Panc1 (cell line): ENCODE results near the gene GPR27. TPM values are rescaled to one million over a fixed set of nuclear protein-coding genes. Genes with fewer than 3 reads are reported as not detected.

Experiments used
- ATAC-seq: fragments of 200-7000 bp; cut with Tn5 transposase; 2 replicates; pipeline ENCODE4 v1.9.1; 2020; ENCODE audit warnings: mild to moderate bottlenecking, moderate library complexity
- BruUV-seq: library from RNA; stranded (reverse); fragments of 400-500 nt; replicated peaks from 2 replicates; lab custom pipeline; 2021; lab: Mats Ljungman, UMichigan
- CTCF ChIA-PET: fragments of 300-600 bp; sonication (Branson Sonifier 250); formaldehyde crosslinking; loops from one replicate; lab custom pipeline; 2022; ENCODE audit warnings: antibody characterized with exemption; lab: Charles Lee
- POLR2A ChIA-PET: fragments of 300-600 bp; sonication (Branson Sonifier 250); formaldehyde crosslinking; loops from one replicate; lab custom pipeline; 2022; ENCODE audit warnings: antibody characterized with exemption; lab: Charles Lee
- DNase-seq: peaks from one replicate; pipeline ENCODE4 v3.0.0-alpha.2; 2010; ENCODE audit warnings: low read depth, low spot score
- H3K27ac ChIP-seq: 2 replicates; pipeline ENCODE4 v1.5.1; 2011; ENCODE audit warnings: mild to moderate bottlenecking, low read length, inconsistent platforms
- H3K27me3 ChIP-seq: fragments of 200-500 bp; sonication (Bioruptor generic); 2 replicates; pipeline ENCODE4 v1.6.0; 2014; ENCODE audit warnings: low read length, inconsistent platforms; ENCODE audit not compliant: control insufficient read depth, insufficient read depth
- H3K36me3 ChIP-seq: fragments of 200-500 bp; sonication (Bioruptor generic); 2 replicates; pipeline ENCODE4 v1.5.1; 2014; ENCODE audit warnings: inconsistent platforms, mild to moderate bottlenecking, low read length, moderate library complexity; ENCODE audit not compliant: control insufficient read depth, insufficient read depth
- H3K4me1 ChIP-seq: 2 replicates; pipeline ENCODE4 v1.5.1; 2011; ENCODE audit warnings: inconsistent platforms, mild to moderate bottlenecking, low read length, moderate library complexity; ENCODE audit not compliant: control insufficient read depth, insufficient read depth
- H3K4me3 ChIP-seq, 2 experiments: 2 replicates each; pipeline ENCODE4 v1.5.1; 2011 to 2012; ENCODE audit warnings: low read depth in 2 of 2, low read length in 2 of 2, mild to moderate bottlenecking in 2 of 2, inconsistent platforms in 1 of 2, moderate library complexity in 1 of 2
- H3K9me3 ChIP-seq: fragments of 200-500 bp; sonication (Bioruptor generic); 2 replicates; pipeline ENCODE4 v1.5.1; 2014; ENCODE audit warnings: low read depth, mild to moderate bottlenecking, inconsistent platforms, low read length, moderate library complexity; ENCODE audit not compliant: control insufficient read depth, insufficient read depth
- CTCF ChIP-seq: fragments of 450-650 bp; IDR thresholded peaks from 2 replicates; pipeline ENCODE4 v1.5.1; 2017; ENCODE audit warnings: mild to moderate bottlenecking
- POLR2AphosphoS5 ChIP-seq: IDR thresholded peaks from 2 replicates; pipeline ENCODE4 v1.6.1; 2012; ENCODE audit warnings: mild to moderate bottlenecking, low read depth, low read length, moderate library complexity
- REST ChIP-seq, 2 experiments: IDR thresholded peaks; 2 replicates each; pipeline ENCODE4 v1.6.1; 2011 to 2012; ENCODE audit warnings: low read depth in 2 of 2, control low read depth in 1 of 2, low read length in 1 of 2, mild to moderate bottlenecking in 1 of 2, moderate library complexity in 1 of 2; ENCODE audit not compliant: insufficient read depth in 1 of 2
- SIN3A ChIP-seq: IDR thresholded peaks from 2 replicates; pipeline ENCODE4 v1.6.1; 2012; ENCODE audit warnings: low read depth, mild to moderate bottlenecking, low read length, moderate library complexity, borderline replicate concordance; ENCODE audit not compliant: insufficient read depth
- TCF7L2 ChIP-seq: IDR thresholded peaks from 2 replicates; pipeline ENCODE4 v1.6.1; 2011; ENCODE audit warnings: mild to moderate bottlenecking, low read depth, low read length, inconsistent platforms
- in situ Hi-C: cut with HindIII; loops from 2 replicates; pipeline ENCODE4 v1.10.0; 2016; ENCODE audit warnings: low sequenced_read_pairs, low pct_unique_long_range_greater_than_20kb
- intact Hi-C: fragments of 100-400 bp; cut with micrococcal nuclease; formaldehyde crosslinking; loops from one replicate; pipeline ENCODE4 v1.10.0; 2022; ENCODE audit not compliant: unreplicated experiment
- total RNA-seq: library from RNA; stranded (reverse); gene quantifications from one replicate; pipeline ENCODE4 v1.2.1, GENCODE V29; 2021; ENCODE audit not compliant: unreplicated experiment

The GPR27 gene
- total RNA-seq, 1 experiment from 2014 or later = 0.15 TPM

- Histone ChIP-seq H3K4me3 (no peak overlapping the region), H3K36me3 (no peaks in the 10 kb centered on the region), H3K4me1 (no peaks in the 10 kb centered on the region), H3K27ac (no peak overlapping the region), H3K9me3 (no peaks in the 10 kb centered on the region), H3K27me3 (peaks cover 2% of the 10 kb centered on the region; the same call in 1 of the 2 replicates)
- CTCF ChIA-PET = no interaction called here
- no TSS peak for BruUV-seq
- TF ChIP-seq TCF7L2 = no peak
- intact Hi-C loops (no loop called here), in situ Hi-C loops (no loop called here)
- no peak for DNase-seq
- ATAC-seq = no peak
- POLR2A ChIA-PET = no interaction called here
Observed at GRCh38 chr3:71759401-71759800, 5.7 kb downstream of the GPR27 start.

GRCh38 chr3:71760140-71760539 is 6.5 kb downstream of the GPR27 start:
- intact Hi-C loops (no loop called here), in situ Hi-C loops (no loop called here)
- CTCF ChIA-PET = no interaction called here
- no peaks in the 10 kb centered on the region for H3K36me3 ChIP-seq
- no peak for ATAC-seq
- H3K27me3 ChIP-seq = peaks cover 2% of the 10 kb centered on the region; the same call in 1 of the 2 replicates
- no peaks in the 10 kb centered on the region for H3K9me3 ChIP-seq
- DNase-seq = no peak
- no peak overlapping the region for H3K4me3 ChIP-seq
- no peaks in the 10 kb centered on the region for H3K4me1 ChIP-seq
- BruUV-seq = no TSS peak
- TF ChIP-seq SIN3A (no peak), CTCF (no peak)
- POLR2A ChIA-PET = interaction anchor here (0.6 kb wide), 1 partner anchor 1127 kb away, joined by 9 read pairs; no protein-coding TSS in a partner anchor
- no peak overlapping the region for H3K27ac ChIP-seq

GRCh38 chr3:71763426-71763825 is 9.8 kb downstream of the GPR27 start:
- ATAC-seq = no peak
- DNase-seq = no peak
- peaks cover 2% of the 10 kb centered on the region; the same call in 1 of the 2 replicates for H3K27me3 ChIP-seq
- CTCF ChIA-PET = no interaction called here
- no peaks in the 10 kb centered on the region for H3K4me1 ChIP-seq
- no peak overlapping the region for H3K4me3 ChIP-seq
- TF ChIP-seq TCF7L2 = no peak
- TF ChIP-seq SIN3A = no peak
- no peak for TF ChIP-seq REST (IDR thresholded peaks at IDR 0.05; ENCODE audit: insufficient read depth in 1 of 2, low read depth in 2 of 2, low read length in 1 of 2)
- TF ChIP-seq CTCF = no peak
- TF ChIP-seq POLR2AphosphoS5 = no peak
- intact Hi-C loops (no loop called here), in situ Hi-C loops (no loop called here)
- no peaks in the 10 kb centered on the region for H3K9me3 ChIP-seq
- POLR2A ChIA-PET = no interaction called here
- BruUV-seq = no TSS peak
- H3K27ac ChIP-seq = no peak overlapping the region
- H3K36me3 ChIP-seq = no peaks in the 10 kb centered on the region
